Right lobe of liver (tissue), 4 donors: Measurements from ENCODE around the gene NAT10.

Source experiments
- POLR2A ChIP-seq: fragments of 450-650 bp; IDR thresholded peaks from one replicate; pipeline ENCODE4 v1.6.1; 2017; ENCODE audit warnings: antibody characterized with exemption, mild to moderate bottlenecking
- TF ChIP-seq, protein P1 (sequence below), 4 donors: fragments of 200-600 bp in 3 of 4; fragments of 450-650 bp in 1 of 4; IDR thresholded peaks; one replicate each; pipeline versions ENCODE4 v1.5.1 to v1.8.0; 2016 to 2022; ENCODE audit warnings: antibody characterized with exemption in 4 of 4, mild to moderate bottlenecking in 2 of 4
- donor health status: DM: no; HTN: no; CAD: no.
- donor health status: DM: no; HTN: no; CAD: no.
- donor health status: DM: no; HTN: yes; CAD: no.

DNA sequence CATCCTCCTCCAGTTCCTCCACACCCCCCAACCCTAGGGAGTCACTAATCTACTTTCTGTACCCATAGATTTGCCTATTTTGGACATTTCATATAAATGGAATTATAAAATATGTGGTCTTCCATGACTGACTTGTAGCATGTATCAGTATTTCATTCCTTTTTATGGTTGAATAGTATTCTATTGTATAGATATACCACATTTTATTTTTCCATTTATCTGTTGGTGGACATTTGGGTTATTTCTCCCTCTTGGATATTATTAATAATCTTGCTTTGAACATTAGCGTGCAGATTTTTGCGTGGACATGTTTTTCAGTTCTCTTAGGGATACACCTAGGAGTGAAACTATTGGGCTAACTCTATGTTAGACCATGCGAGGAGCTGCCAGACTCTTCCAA is 23.4 kb downstream of the NAT10 start:
- TF ChIP-seq, protein P1, sequence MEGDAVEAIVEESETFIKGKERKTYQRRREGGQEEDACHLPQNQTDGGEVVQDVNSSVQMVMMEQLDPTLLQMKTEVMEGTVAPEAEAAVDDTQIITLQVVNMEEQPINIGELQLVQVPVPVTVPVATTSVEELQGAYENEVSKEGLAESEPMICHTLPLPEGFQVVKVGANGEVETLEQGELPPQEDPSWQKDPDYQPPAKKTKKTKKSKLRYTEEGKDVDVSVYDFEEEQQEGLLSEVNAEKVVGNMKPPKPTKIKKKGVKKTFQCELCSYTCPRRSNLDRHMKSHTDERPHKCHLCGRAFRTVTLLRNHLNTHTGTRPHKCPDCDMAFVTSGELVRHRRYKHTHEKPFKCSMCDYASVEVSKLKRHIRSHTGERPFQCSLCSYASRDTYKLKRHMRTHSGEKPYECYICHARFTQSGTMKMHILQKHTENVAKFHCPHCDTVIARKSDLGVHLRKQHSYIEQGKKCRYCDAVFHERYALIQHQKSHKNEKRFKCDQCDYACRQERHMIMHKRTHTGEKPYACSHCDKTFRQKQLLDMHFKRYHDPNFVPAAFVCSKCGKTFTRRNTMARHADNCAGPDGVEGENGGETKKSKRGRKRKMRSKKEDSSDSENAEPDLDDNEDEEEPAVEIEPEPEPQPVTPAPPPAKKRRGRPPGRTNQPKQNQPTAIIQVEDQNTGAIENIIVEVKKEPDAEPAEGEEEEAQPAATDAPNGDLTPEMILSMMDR (IDR thresholded peaks at IDR 0.05) = no peak
- TF ChIP-seq POLR2A = no peak
